ENCODE data around the gene GRM1. TPM values are rescaled to one million over a fixed set of nuclear protein-coding genes. Genes with fewer than 3 reads are reported as not detected.

Gene GRM1
- total and polyA plus RNA-seq, 2 donors (not counting 1 experiment from before 2014, with no cell fraction given): not detected

GRCh38 chr6:146302994-146303393 lies 274.1 kb downstream of the GRM1 start:
- H3K27ac ChIP-seq (ENCODE audit: low read length in 2 of 2): no peak overlapping the region
- H3K4me1 Mint-ChIP-seq: no peaks in the 10 kb centered on the region
- H3K27me3 ChIP-seq (replicated peaks in 1 of 4; ENCODE audit: control extremely low read depth in 1 of 4, control insufficient read depth in 3 of 4, insufficient read depth in 4 of 4, low read length in 3 of 4): no peaks in the 10 kb centered on the region
- ATAC-seq (ENCODE audit: low read depth) (no peak), DNase-seq (no peak)
- CTCF ChIA-PET: no interaction called here
- no peaks in the 10 kb centered on the region for H3K36me3 ChIP-seq (replicated peaks in 1 of 2; ENCODE audit: control extremely low read depth in 1 of 2, control insufficient read depth in 1 of 2, extremely low read depth in 1 of 2, insufficient read depth in 2 of 2, low read length in 1 of 2)
- no peaks in the 10 kb centered on the region for H3K27me3 Mint-ChIP-seq
- no peak overlapping the region for H3K4me3 Mint-ChIP-seq
- no peaks in the 10 kb centered on the region for H4K20me1 ChIP-seq (ENCODE audit: control insufficient read depth, insufficient read depth, low read length, poor library complexity, severe bottlenecking)
- no peak overlapping the region for H3K27ac Mint-ChIP-seq
- no peaks in the 10 kb centered on the region for H3K4me1 ChIP-seq (ENCODE audit: control insufficient read depth in 2 of 2, insufficient read depth in 2 of 2, low read length in 2 of 2)
- no peak overlapping the region for H3K4me3 ChIP-seq (ENCODE audit: control extremely low read depth in 1 of 5, extremely low read depth in 1 of 5, insufficient read depth in 1 of 5, low read depth in 2 of 5, low read length in 4 of 5)
- POLR2A ChIA-PET: no interaction called here
- no peaks in the 10 kb centered on the region for H3K9me3 Mint-ChIP-seq (ENCODE audit: insufficient read depth)
- H3K9ac ChIP-seq (ENCODE audit: low read length): no peak overlapping the region
- no peaks in the 10 kb centered on the region for H3K79me2 ChIP-seq (ENCODE audit: control insufficient read depth, insufficient read depth, low read length)
- no peak for TF ChIP-seq CTCF (IDR thresholded peaks at IDR 0.05)
- TF ChIP-seq EZH2 (IDR thresholded peaks at IDR 0.05; ENCODE audit: borderline replicate concordance, insufficient read depth, low read depth, low read length, poor library complexity, severe bottlenecking): no peak
- intact Hi-C loops (cut with micrococcal nuclease): no loop called here
- H3K4me2 ChIP-seq (replicated peaks; ENCODE audit: low read depth, low read length, poor library complexity, severe bottlenecking): no peak overlapping the region
- H2AFZ ChIP-seq (ENCODE audit: insufficient read depth, low read depth, low read length, poor library complexity, severe bottlenecking): no peak overlapping the region
- H3K9me3 ChIP-seq (ENCODE audit: control extremely low read depth in 1 of 3, control insufficient read depth in 2 of 3, insufficient read depth in 1 of 3, low read length in 2 of 3): no peaks in the 10 kb centered on the region

GRCh38 chr6:146304181-146304580 lies 275.3 kb downstream of the GRM1 start:
- Mint-ChIP-seq H3K4me3 (no peak overlapping the region), H3K4me1 (no peaks in the 10 kb centered on the region), H3K27me3 (no peaks in the 10 kb centered on the region), H3K27ac (no peak overlapping the region), H3K9me3 (ENCODE audit: insufficient read depth) (no peaks in the 10 kb centered on the region)
- Histone ChIP-seq H3K27me3 (replicated peaks in 1 of 4; ENCODE audit: control extremely low read depth in 1 of 4, control insufficient read depth in 3 of 4, insufficient read depth in 4 of 4, low read length in 3 of 4) (no peaks in the 10 kb centered on the region), H3K36me3 (replicated peaks in 1 of 2; ENCODE audit: control extremely low read depth in 1 of 2, control insufficient read depth in 1 of 2, extremely low read depth in 1 of 2, insufficient read depth in 2 of 2, low read length in 1 of 2) (no peaks in the 10 kb centered on the region), H4K20me1 (ENCODE audit: control insufficient read depth, insufficient read depth, low read length, poor library complexity, severe bottlenecking) (no peaks in the 10 kb centered on the region), H2AFZ (ENCODE audit: insufficient read depth, low read depth, low read length, poor library complexity, severe bottlenecking) (no peak overlapping the region), H3K9me3 (ENCODE audit: control extremely low read depth in 1 of 3, control insufficient read depth in 2 of 3, insufficient read depth in 1 of 3, low read length in 2 of 3) (no peaks in the 10 kb centered on the region), H3K79me2 (ENCODE audit: control insufficient read depth, insufficient read depth, low read length) (no peaks in the 10 kb centered on the region), H3K27ac (ENCODE audit: low read length in 2 of 2) (no peak overlapping the region), H3K4me2 (replicated peaks; ENCODE audit: low read depth, low read length, poor library complexity, severe bottlenecking) (no peak overlapping the region), H3K9ac (ENCODE audit: low read length) (no peak overlapping the region), H3K4me1 (ENCODE audit: control insufficient read depth in 2 of 2, insufficient read depth in 2 of 2, low read length in 2 of 2) (no peaks in the 10 kb centered on the region), H3K4me3 (ENCODE audit: control extremely low read depth in 1 of 5, extremely low read depth in 1 of 5, insufficient read depth in 1 of 5, low read depth in 2 of 5, low read length in 4 of 5) (no peak overlapping the region)
- DNase-seq (no peak), ATAC-seq (ENCODE audit: low read depth) (no peak)
- POLR2A ChIA-PET: no interaction called here
- no peak for TF ChIP-seq EZH2 (IDR thresholded peaks at IDR 0.05; ENCODE audit: borderline replicate concordance, insufficient read depth, low read depth, low read length, poor library complexity, severe bottlenecking)
- TF ChIP-seq CTCF (IDR thresholded peaks at IDR 0.05): no peak
- no CpG with 5 or more reads among the region's 3 CpGs for WGBS (ENCODE audit: insufficient coverage)
- CTCF ChIA-PET: no interaction called here
- intact Hi-C loops (cut with micrococcal nuclease): no loop called here

Measured in B cell (primary cell).